HCT116 (cell line): ENCODE data around the gene KIAA1755. TPM values are rescaled to one million over a fixed set of nuclear protein-coding genes. Genes with fewer than 3 reads are reported as not detected.

Experiments
- ATAC-seq: fragments of 200-7000 bp; cut with Tn5 transposase; 2 replicates; pipeline ENCODE4 v1.9.1; 2020; ENCODE audit warnings: mild to moderate bottlenecking, moderate library complexity
- BruUV-seq: library from RNA; stranded (reverse); fragments of 400-500 nt; replicated peaks from 2 replicates; lab custom pipeline; 2021; lab: Mats Ljungman, UMichigan
- CTCF ChIA-PET: fragments of 300-600 bp; sonication (Branson Sonifier 250); formaldehyde crosslinking; loops from one replicate; lab custom pipeline; 2021; ENCODE audit warnings: antibody characterized with exemption; lab: Charles Lee
- POLR2A ChIA-PET: fragments of 300-600, 350-600 bp; sonication (Branson Sonifier 250); formaldehyde crosslinking; loops from one replicate; lab custom pipeline; 2021; ENCODE audit warnings: antibody characterized with exemption; lab: Charles Lee
- RAD21 ChIA-PET, 2 experiments: fragments of 300-600 bp; sonication (Branson Sonifier 250); formaldehyde crosslinking; loops; one replicate each; lab custom pipeline; 2023; ENCODE audit warnings: low total read pairs in 2 of 2; ENCODE audit not compliant: uncharacterized antibody in 2 of 2, unreplicated experiment in 2 of 2, low non-redundant PET in 1 of 2; lab: Charles Lee
- DNase-seq: peaks from one replicate; pipeline ENCODE4 v3.0.0-alpha.2; 2010; ENCODE audit warnings: low read depth, low spot score
- H2AFZ ChIP-seq: fragments of 200-600 bp; shearing (Covaris generic), sonication (generic); 2 replicates; pipeline ENCODE4 v1.6.1; 2017; ENCODE audit warnings: low read depth, mixed run types, mixed read lengths, antibody characterized with exemption, low read length; ENCODE audit not compliant: poor library complexity, severe bottlenecking
- H3K27ac ChIP-seq: 2 replicates; pipeline ENCODE4 v1.5.1; 2012; ENCODE audit warnings: low read depth, low read length
- H3K27me3 ChIP-seq: fragments of 200-600 bp; sonication (generic); 2 replicates; pipeline ENCODE4 v1.6.1; 2016; ENCODE audit warnings: mixed run types, low read length, mixed read lengths; ENCODE audit not compliant: insufficient read depth
- H3K36me3 ChIP-seq, 2 experiments: fragments of 200-500 bp in 1 of 2; fragments of 200-600 bp in 1 of 2; sonication (Bioruptor generic) in 1 of 2; sonication (generic) in 1 of 2; 2 replicates each; pipeline versions ENCODE4 v1.5.1 to v1.6.1; 2014 to 2016; ENCODE audit warnings: low read length in 2 of 2, inconsistent platforms in 1 of 2, mixed read lengths in 1 of 2, mixed run types in 1 of 2; ENCODE audit not compliant: insufficient read depth in 2 of 2, control insufficient read depth in 1 of 2
- H3K4me1 ChIP-seq, 2 experiments: fragments of 200-600 bp in 1 of 2; sonication (generic) in 1 of 2; 2 replicates each; pipeline versions ENCODE4 v1.5.1 to v1.6.1; 2012 to 2017; ENCODE audit warnings: low read length in 2 of 2, inconsistent platforms in 1 of 2, mild to moderate bottlenecking in 1 of 2, mixed read lengths in 1 of 2, mixed run types in 1 of 2, moderate library complexity in 1 of 2; ENCODE audit not compliant: insufficient read depth in 2 of 2, control insufficient read depth in 1 of 2
- H3K4me2 ChIP-seq: fragments of 200-600 bp; sonication (generic); 2 replicates; pipeline ENCODE4 v1.6.1; 2017; ENCODE audit warnings: mixed run types, low read length, mixed read lengths
- H3K4me3 ChIP-seq, 2 experiments: fragments of 200-600 bp in 1 of 2; sonication (generic) in 1 of 2; replicated peaks in 1 of 2; 2 replicates each; pipeline ENCODE4 v1.5.1; 2011 to 2016; ENCODE audit warnings: low read length in 2 of 2, control low read depth in 1 of 2, low read depth in 1 of 2, mild to moderate bottlenecking in 1 of 2, mixed read lengths in 1 of 2, mixed run types in 1 of 2
- H3K79me2 ChIP-seq: fragments of 200-600 bp; sonication (generic); 2 replicates; pipeline ENCODE4 v1.6.1; 2017; ENCODE audit warnings: mild to moderate bottlenecking, mixed run types, low read length, moderate library complexity, mixed read lengths; ENCODE audit not compliant: insufficient read depth
- H3K9ac ChIP-seq: fragments of 200-600 bp; sonication (generic); 2 replicates; pipeline ENCODE4 v1.6.1; 2016; ENCODE audit warnings: low read length, mixed read lengths
- H3K9me2 ChIP-seq: fragments of 200-600 bp; sonication (generic), shearing (Covaris generic); 2 replicates; pipeline ENCODE4 v1.6.1; 2017; ENCODE audit warnings: mixed run types, mild to moderate bottlenecking, moderate library complexity; ENCODE audit not compliant: insufficient read depth
- H3K9me3 ChIP-seq, 2 experiments: fragments of 200-500 bp in 1 of 2; fragments of 200-600 bp in 1 of 2; sonication (Bioruptor generic) in 1 of 2; sonication (generic) in 1 of 2; 2 replicates each; pipeline ENCODE4 v1.6.1; 2014 to 2017; ENCODE audit warnings: low read length in 2 of 2, mixed read lengths in 2 of 2, inconsistent platforms in 1 of 2, low read depth in 1 of 2, mild to moderate bottlenecking in 1 of 2, mixed run types in 1 of 2, moderate library complexity in 1 of 2; ENCODE audit not compliant: control insufficient read depth in 1 of 2, insufficient read depth in 1 of 2
- H4K20me1 ChIP-seq: fragments of 200-600 bp; sonication (generic), shearing (Covaris generic); 2 replicates; pipeline ENCODE4 v1.6.1; 2017; ENCODE audit warnings: mixed run types, mild to moderate bottlenecking, moderate library complexity; ENCODE audit not compliant: insufficient read depth
- EZH2phosphoT487 ChIP-seq: fragments of 200-600 bp; IDR thresholded peaks from 2 replicates; pipeline ENCODE4 v1.6.1; 2018; ENCODE audit warnings: antibody characterized with exemption, borderline replicate concordance
- RAD21 ChIP-seq: IDR thresholded peaks from 2 replicates; pipeline ENCODE4 v1.6.1; 2012; ENCODE audit warnings: low read depth, mild to moderate bottlenecking
- intact Hi-C: fragments of 100-400 bp; cut with micrococcal nuclease; formaldehyde crosslinking; loops from 2 replicates; pipeline ENCODE4 v1.10.0; 2022
- total RNA-seq: library from RNA; stranded (reverse); gene quantifications from one replicate; pipeline ENCODE4 v1.2.1, GENCODE V29; 2021; ENCODE audit not compliant: unreplicated experiment
- TF ChIP-seq, protein P1 (sequence below), 3 experiments: fragments of 200-600 bp in 1 of 3; sonication (generic) in 1 of 3; IDR thresholded peaks in 2 of 3; conservative IDR thresholded peaks in 1 of 3; 2 replicates each; pipeline ENCODE4 v1.5.1; 2012 to 2017; ENCODE audit warnings: low read depth in 2 of 3, low read length in 2 of 3, antibody characterized with exemption in 1 of 3, borderline replicate concordance in 1 of 3, control low read depth in 1 of 3, mild to moderate bottlenecking in 1 of 3, mixed read lengths in 1 of 3, mixed run types in 1 of 3, moderate library complexity in 1 of 3; ENCODE audit not compliant: insufficient read depth in 1 of 3

KIAA1755 gene
- total RNA-seq, 1 experiment from 2014 or later = not detected

DNA sequence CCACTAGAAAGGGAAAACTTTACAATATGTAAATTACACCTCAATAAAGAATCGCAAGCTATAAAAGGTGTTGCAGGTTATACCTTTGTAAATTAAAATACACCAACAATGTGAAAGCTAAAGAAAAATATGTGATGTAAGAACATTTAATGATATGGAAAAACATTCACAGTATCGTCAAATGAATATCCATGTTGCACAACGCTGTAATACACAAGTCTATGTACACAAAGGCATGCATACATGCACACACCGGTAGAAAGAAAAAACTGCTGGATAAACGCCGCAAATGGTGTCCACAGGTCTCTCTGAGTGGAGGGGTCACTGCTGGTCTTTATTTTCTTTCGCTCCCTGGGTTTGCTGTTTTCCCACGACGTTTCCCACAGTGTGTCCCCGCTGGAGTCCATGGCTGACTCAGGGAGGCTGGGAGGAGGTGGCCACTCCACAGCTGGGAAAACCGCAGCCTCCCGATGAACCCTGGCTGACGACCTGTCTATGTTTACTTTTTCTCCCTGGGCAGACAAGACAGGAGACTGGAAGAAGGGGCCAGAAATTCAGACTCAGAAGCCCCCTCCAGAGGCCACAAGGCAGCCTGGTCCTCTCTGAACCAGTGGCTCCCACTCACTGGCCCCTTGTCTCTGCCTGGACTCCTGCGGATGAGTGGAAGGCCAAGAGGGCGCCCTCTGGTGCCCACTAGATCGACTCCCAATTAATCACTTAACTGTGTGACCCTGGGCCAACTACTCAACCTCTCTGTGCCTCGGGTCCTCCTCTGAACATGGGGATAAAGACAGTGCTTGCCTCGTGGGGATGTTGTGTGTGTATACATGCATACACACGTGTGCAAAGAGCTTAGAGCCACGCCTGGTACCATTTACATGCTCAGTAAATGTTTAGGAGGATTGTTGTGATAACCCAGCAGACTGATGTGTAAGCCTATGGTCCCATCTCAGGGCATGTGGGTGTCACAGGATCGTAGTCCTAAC, 30.6 kb upstream of the KIAA1755 start:
- POLR2A ChIA-PET = no interaction called here
- no peak for TF ChIP-seq EZH2phosphoT487
- TF ChIP-seq, protein P1, sequence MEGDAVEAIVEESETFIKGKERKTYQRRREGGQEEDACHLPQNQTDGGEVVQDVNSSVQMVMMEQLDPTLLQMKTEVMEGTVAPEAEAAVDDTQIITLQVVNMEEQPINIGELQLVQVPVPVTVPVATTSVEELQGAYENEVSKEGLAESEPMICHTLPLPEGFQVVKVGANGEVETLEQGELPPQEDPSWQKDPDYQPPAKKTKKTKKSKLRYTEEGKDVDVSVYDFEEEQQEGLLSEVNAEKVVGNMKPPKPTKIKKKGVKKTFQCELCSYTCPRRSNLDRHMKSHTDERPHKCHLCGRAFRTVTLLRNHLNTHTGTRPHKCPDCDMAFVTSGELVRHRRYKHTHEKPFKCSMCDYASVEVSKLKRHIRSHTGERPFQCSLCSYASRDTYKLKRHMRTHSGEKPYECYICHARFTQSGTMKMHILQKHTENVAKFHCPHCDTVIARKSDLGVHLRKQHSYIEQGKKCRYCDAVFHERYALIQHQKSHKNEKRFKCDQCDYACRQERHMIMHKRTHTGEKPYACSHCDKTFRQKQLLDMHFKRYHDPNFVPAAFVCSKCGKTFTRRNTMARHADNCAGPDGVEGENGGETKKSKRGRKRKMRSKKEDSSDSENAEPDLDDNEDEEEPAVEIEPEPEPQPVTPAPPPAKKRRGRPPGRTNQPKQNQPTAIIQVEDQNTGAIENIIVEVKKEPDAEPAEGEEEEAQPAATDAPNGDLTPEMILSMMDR (IDR thresholded peaks at IDR 0.05 in 2 of 3, conservative IDR thresholded peaks at IDR 0.05 in 1 of 3; ENCODE audit: borderline replicate concordance in 1 of 3, insufficient read depth in 1 of 3, low read depth in 2 of 3, low read length in 2 of 3) = peak; percentile 41 to 59 (median 49); a peak in 5 of 6 replicates
- TF ChIP-seq RAD21 = peak; percentile 36; the same call in 1 of the 2 replicates
- H3K4me3 ChIP-seq = no peak overlapping the region
- intact Hi-C loops = no loop called here
- no peaks in the 10 kb centered on the region for H3K79me2 ChIP-seq
- H3K36me3 ChIP-seq = no peaks in the 10 kb centered on the region
- RAD21 ChIA-PET = no interaction called here
- H4K20me1 ChIP-seq = no peaks in the 10 kb centered on the region
- H3K27me3 ChIP-seq = no peaks in the 10 kb centered on the region
- H3K9me2 ChIP-seq = no peaks in the 10 kb centered on the region
- no peak overlapping the region for H2AFZ ChIP-seq
- H3K4me2 ChIP-seq = no peak overlapping the region
- ATAC-seq = peak; percentile 89
- H3K27ac ChIP-seq = no peak overlapping the region
- H3K9ac ChIP-seq = no peak overlapping the region
- CTCF ChIA-PET = no interaction called here
- no TSS peak for BruUV-seq
- peaks cover 0 to 5% of the 10 kb centered on the region in 2 experiments; a peak in 1 of 4 replicates for H3K4me1 ChIP-seq
- DNase-seq = no peak
- H3K9me3 ChIP-seq = no peaks in the 10 kb centered on the region
